Cardiac muscle cell (in vitro differentiated cells and primary cell): ENCODE results near the gene SDR9C7. TPM values are rescaled to one million over a fixed set of nuclear protein-coding genes. Genes with fewer than 3 reads are reported as not detected.
"Not testable (repeated sequence)": the region's sequence is repeated elsewhere in the genome, so short reads cannot be mapped to it uniquely, and the experiment has no call there.

Experiments used
- DNase-seq, 2 donors: peaks; one replicate each; pipeline versions ENCODE4 v3.0.0 to v3.0.0-alpha.2; 2010 to 2017; ENCODE audit warnings: low read depth in 1 of 2, low spot score in 1 of 2
- H3K27ac ChIP-seq: fragments of 200-600 bp; sonication (generic); 2 replicates; pipeline ENCODE4 v1.5.1; 2016
- H3K27me3 ChIP-seq: fragments of 200-600 bp; sonication (generic); 2 replicates; pipeline ENCODE4 v1.6.0; 2016; ENCODE audit warnings: control low read depth
- H3K36me3 ChIP-seq: fragments of 200-600 bp; sonication (generic); 2 replicates; pipeline ENCODE4 v1.5.1; 2016; ENCODE audit warnings: control low read depth
- H3K4me1 ChIP-seq: fragments of 200-600 bp; sonication (generic); 2 replicates; pipeline ENCODE4 v1.8.1; 2017; ENCODE audit warnings: low read depth, mild to moderate bottlenecking, mixed run types
- H3K4me3 ChIP-seq: fragments of 200-600 bp; sonication (generic); 2 replicates; pipeline ENCODE4 v1.5.1; 2016; ENCODE audit warnings: mild to moderate bottlenecking
- H3K9me3 ChIP-seq: fragments of 200-600 bp; sonication (generic); 2 replicates; pipeline ENCODE4 v1.5.1; 2017; ENCODE audit warnings: low read depth, mild to moderate bottlenecking, control low read depth
- CTCF ChIP-seq: IDR thresholded peaks from 2 replicates; pipeline ENCODE4 v1.5.1; 2012; ENCODE audit warnings: low read depth, mild to moderate bottlenecking, low read length
- polyA plus RNA-seq: library from polyadenylated mRNA; unstranded; fragments of >200 nt; fragmentation: Nextera tagmentation; extraction: Ambion mirVana; gene quantifications from 2 replicates; pipeline ENCODE4 v1.2.1, GENCODE V29; 2016
- total RNA-seq: library from RNA; depleted of rRNA; stranded (reverse); fragments of >200 nt; gene quantifications from 2 replicates; pipeline ENCODE4 v1.2.3, GENCODE V29; 2016

SDR9C7 gene
- total and polyA plus RNA-seq, 2 experiments from 2014 or later: 0.07 to 1.3 TPM

GRCh38 chr12:56897844-56898361 lies 36.3 kb downstream of the SDR9C7 start:
- H3K36me3 ChIP-seq: no peaks in the 10 kb centered on the region
- no peak for DNase-seq
- no peak overlapping the region for H3K4me3 ChIP-seq
- H3K4me1 ChIP-seq: no peaks in the 10 kb centered on the region
- H3K27ac ChIP-seq: no peak overlapping the region
- no peaks in the 10 kb centered on the region for H3K9me3 ChIP-seq
- TF ChIP-seq CTCF: no peak
- H3K27me3 ChIP-seq: no peaks in the 10 kb centered on the region

GRCh38 chr12:56896082-56896481 lies 38.1 kb downstream of the SDR9C7 start:
- Histone ChIP-seq H3K36me3 (no peaks in the 10 kb centered on the region), H3K9me3 (no peaks in the 10 kb centered on the region), H3K4me1 (no peaks in the 10 kb centered on the region), H3K27ac (no peak overlapping the region), H3K4me3 (no peak overlapping the region), H3K27me3 (no peaks in the 10 kb centered on the region)
- no peak for TF ChIP-seq CTCF
- no peak for DNase-seq

GRCh38 chr12:56894698-56895368 lies 39.4 kb downstream of the SDR9C7 start:
- H3K9me3 ChIP-seq: no peaks in the 10 kb centered on the region
- DNase-seq: no peak
- no peaks in the 10 kb centered on the region for H3K36me3 ChIP-seq
- H3K4me3 ChIP-seq: no peak overlapping the region
- no peak overlapping the region for H3K27ac ChIP-seq
- no peak for TF ChIP-seq CTCF
- no peaks in the 10 kb centered on the region for H3K27me3 ChIP-seq
- no peaks in the 10 kb centered on the region for H3K4me1 ChIP-seq

GRCh38 chr12:56891885-56892284 lies 42.3 kb downstream of the SDR9C7 start:
- H3K4me3 ChIP-seq, H3K27ac ChIP-seq, H3K36me3 ChIP-seq, H3K4me1 ChIP-seq, H3K9me3 ChIP-seq, H3K27me3 ChIP-seq, DNase-seq: not testable (repeated sequence)

GRCh38 chr12:56886319-56886718 lies 47.9 kb downstream of the SDR9C7 start:
- Histone ChIP-seq H3K27me3 (no peaks in the 10 kb centered on the region), H3K27ac (no peak overlapping the region), H3K4me3 (no peak overlapping the region), H3K9me3 (no peaks in the 10 kb centered on the region), H3K4me1 (no peaks in the 10 kb centered on the region), H3K36me3 (no peaks in the 10 kb centered on the region)
- no peak for TF ChIP-seq CTCF
- no peak for DNase-seq

GRCh38 chr12:56885316-56885715 lies 48.9 kb downstream of the SDR9C7 start:
- no peak for DNase-seq
- Histone ChIP-seq H3K27ac (no peak overlapping the region), H3K9me3 (no peaks in the 10 kb centered on the region), H3K4me1 (no peaks in the 10 kb centered on the region), H3K27me3 (no peaks in the 10 kb centered on the region), H3K4me3 (no peak overlapping the region), H3K36me3 (no peaks in the 10 kb centered on the region)
- no peak for TF ChIP-seq CTCF
